Right lobe of liver (tissue), 6 donors: ENCODE measurements around the gene RECK. TPM values are rescaled to one million over a fixed set of nuclear protein-coding genes. Genes with fewer than 3 reads are reported as not detected.
"Not testable (repeated sequence)": the region's sequence is repeated elsewhere in the genome, so short reads cannot be mapped to it uniquely, and the experiment has no call there.

Experiments
- ATAC-seq, 4 donors: fragments of 200-7000 bp; cut with Tn5 transposase; one replicate each; pipeline ENCODE4 v1.9.1; 2020; ENCODE audit warnings: mild to moderate bottlenecking in 4 of 4, moderate library complexity in 4 of 4
- DNase-seq, 3 donors: peaks; one replicate each; pipeline ENCODE4 v3.0.0-alpha.2; 2020
- H3K27ac ChIP-seq, 3 donors: fragments of 200-600 bp; one replicate each; pipeline ENCODE4 v1.8.0; 2022
- H3K27me3 ChIP-seq, 2 donors: fragments of 200-600 bp; one replicate each; pipeline ENCODE4 v1.8.0; 2022
- H3K36me3 ChIP-seq, 4 donors: fragments of 200-600 bp; sonication (generic) in 1 of 4; one replicate each; pipeline versions ENCODE4 v1.5.1 to v1.8.0; 2017 to 2022; ENCODE audit warnings: control low read depth in 1 of 4
- H3K4me1 ChIP-seq, 4 donors: fragments of 200-600 bp; sonication (generic) in 1 of 4; one replicate each; pipeline versions ENCODE4 v1.5.1 to v1.8.0; 2017 to 2022; ENCODE audit warnings: control low read depth in 1 of 4
- H3K4me3 ChIP-seq, 3 donors: fragments of 200-600 bp; one replicate each; pipeline ENCODE4 v1.8.0; 2022
- H3K9me3 ChIP-seq, 4 donors: fragments of 200-600 bp; sonication (generic) in 1 of 4; one replicate each; pipeline versions ENCODE4 v1.5.1 to v1.8.0; 2017 to 2022; ENCODE audit warnings: control low read depth in 1 of 4
- CTCF ChIP-seq, 4 donors: fragments of 200-600 bp in 3 of 4; fragments of 450-650 bp in 1 of 4; IDR thresholded peaks; one replicate each; pipeline versions ENCODE4 v1.5.1 to v1.8.0; 2016 to 2022; ENCODE audit warnings: antibody characterized with exemption in 4 of 4, mild to moderate bottlenecking in 2 of 4
- POLR2A ChIP-seq: fragments of 450-650 bp; IDR thresholded peaks from one replicate; pipeline ENCODE4 v1.6.1; 2017; ENCODE audit warnings: antibody characterized with exemption, mild to moderate bottlenecking
- WGBS: methylation state at CpG from one replicate; pipeline ENCODE4 v1.1.6; 2018; ENCODE audit warnings: low coverage, low lambda C conversion rate; ENCODE audit not compliant: insufficient coverage; ENCODE audit errors: missing lambda C conversion rate; 5-methylcytosine and 5-hydroxymethylcytosine counted together
- intact Hi-C, 2 donors: fragments of 100-400 bp; cut with DNase I; formaldehyde crosslinking; loops; one replicate each; pipeline versions ENCODE4 v1.11.2 to v1.14.1; 2022
- long read RNA-seq: library from polyadenylated mRNA; unstranded; transcript quantifications from one replicate; pipeline ENCODE4 v2.0.0, GENCODE V29; 2019
- total RNA-seq, 6 experiments: library from RNA; depleted of rRNA in 2 of 6; stranded (reverse); fragments of >200 nt in 2 of 6; fragmentation: NEBNext Ultra II Directional in 3 of 6; extraction: Animal tissue kit (Norgen Biotek cat#: 25700) in 3 of 6; gene quantifications; one replicate each; pipeline versions ENCODE4 v1.1.0 to v1.2.4, GENCODE V29; 2016 to 2023
- donor health status: DM: no; HTN: yes; CAD: no.
- donor health status: DM: no; HTN: no; CAD: no.
- donor health status: DM: no; HTN: no; CAD: no.
- donor health status: DM: no; HTN: yes; CAD: no.
- donor health status: DM: no; HTN: yes; CAD: no.

Gene RECK
- total RNA-seq, result 1 to 10 TPM; 2.0 to 6.2 (median 2.6) TPM
- long read RNA-seq, result 0 reads

GRCh38 chr9:36036780-36037548 lies at the start of gene RECK:
Gene RECK, plus strand, starts transcription at chr9:36036913. Its CDS starts 86 bp downstream, at chr9:36036999.
- H3K27ac ChIP-seq, result peak within 1 kb of the TSS; percentile 23 to 58 (median 48)
- H3K4me3 ChIP-seq, result peak within 1 kb of the TSS; percentile 55 to 72 (median 62)
- ATAC-seq (peak; percentile 94 to 98 (median 95)), DNase-seq (peak; percentile 87 to 90 (median 89))
- H3K36me3 ChIP-seq, result no peaks in the 10 kb centered on the region
- WGBS, result 0% methylated on average over 7 of the region's 77 CpGs
- intact Hi-C loops, result no loop called here
- H3K4me1 ChIP-seq, result no peaks in the 10 kb centered on the region
- TF ChIP-seq POLR2A, result peak; percentile 77
- TF ChIP-seq CTCF (IDR thresholded peaks at IDR 0.05), result no peak
- no peaks in the 10 kb centered on the region for H3K27me3 ChIP-seq
- H3K9me3 ChIP-seq, result no peaks in the 10 kb centered on the region

GRCh38 chr9:35990155-35990554 lies 46.6 kb upstream of the RECK start:
- Histone ChIP-seq H3K36me3 (no peaks in the 10 kb centered on the region), H3K27me3 (no peaks in the 10 kb centered on the region), H3K4me3 (no peak overlapping the region), H3K27ac (no peak overlapping the region), H3K4me1 (no peaks in the 10 kb centered on the region), H3K9me3 (no peaks in the 10 kb centered on the region)
- intact Hi-C loops, result no loop called here
- WGBS, result 67% methylated on average over 3 of the region's 3 CpGs
- no peak for ATAC-seq
- DNase-seq, result no peak
- TF ChIP-seq CTCF (IDR thresholded peaks at IDR 0.05) (no peak), POLR2A (no peak)

GRCh38 chr9:35993136-35993535 lies 43.6 kb upstream of the RECK start:
- H3K4me1 ChIP-seq, H3K27ac ChIP-seq, H3K4me3 ChIP-seq, H3K9me3 ChIP-seq, ATAC-seq, intact Hi-C loops, H3K36me3 ChIP-seq, DNase-seq, H3K27me3 ChIP-seq: not testable (repeated sequence)
- WGBS, result 84% methylated on average over 3 of the region's 3 CpGs

GRCh38 chr9:35993976-35994720 lies 42.6 kb upstream of the RECK start:
- TF ChIP-seq CTCF (IDR thresholded peaks at IDR 0.05), result no peak
- no peak for TF ChIP-seq POLR2A
- WGBS, result 31% methylated on average over 3 of the region's 5 CpGs

GRCh38 chr9:35994959-35995358 lies 41.8 kb upstream of the RECK start:
- no peak for ATAC-seq
- Histone ChIP-seq H3K4me1 (no peaks in the 10 kb centered on the region), H3K36me3 (no peaks in the 10 kb centered on the region), H3K27ac (no peak overlapping the region), H3K27me3 (peaks cover 0 to 3% of the 10 kb centered on the region in 2 donors), H3K4me3 (no peak overlapping the region), H3K9me3 (no peaks in the 10 kb centered on the region)
- no peak for DNase-seq
- intact Hi-C loops, result no loop called here
- no peak for TF ChIP-seq POLR2A
- TF ChIP-seq CTCF (IDR thresholded peaks at IDR 0.05), result no peak
- WGBS, result 45% methylated on average over 2 of the region's 2 CpGs

More at GRCh38 chr9:35993976-35994720, 42.6 kb upstream of the RECK start:
- DNase-seq (no peak), ATAC-seq (no peak)
- Histone ChIP-seq H3K4me1 (no peaks in the 10 kb centered on the region), H3K27ac (no peak overlapping the region), H3K4me3 (no peak overlapping the region), H3K27me3 (peaks cover 0 to 3% of the 10 kb centered on the region in 2 donors), H3K36me3 (no peaks in the 10 kb centered on the region), H3K9me3 (no peaks in the 10 kb centered on the region)
- intact Hi-C loops, result no loop called here
